Measurements from ENCODE around the gene ABL2. TPM values are rescaled to one million over a fixed set of nuclear protein-coding genes. Genes with fewer than 3 reads are reported as not detected.

ABL2 gene
- total RNA-seq (2022; extraction: Qiagen RNA extraction; ENCODE audit: low read depth), result 14.4 to 22.6 TPM (median 17.6 TPM) in 5 replicates

DNA sequence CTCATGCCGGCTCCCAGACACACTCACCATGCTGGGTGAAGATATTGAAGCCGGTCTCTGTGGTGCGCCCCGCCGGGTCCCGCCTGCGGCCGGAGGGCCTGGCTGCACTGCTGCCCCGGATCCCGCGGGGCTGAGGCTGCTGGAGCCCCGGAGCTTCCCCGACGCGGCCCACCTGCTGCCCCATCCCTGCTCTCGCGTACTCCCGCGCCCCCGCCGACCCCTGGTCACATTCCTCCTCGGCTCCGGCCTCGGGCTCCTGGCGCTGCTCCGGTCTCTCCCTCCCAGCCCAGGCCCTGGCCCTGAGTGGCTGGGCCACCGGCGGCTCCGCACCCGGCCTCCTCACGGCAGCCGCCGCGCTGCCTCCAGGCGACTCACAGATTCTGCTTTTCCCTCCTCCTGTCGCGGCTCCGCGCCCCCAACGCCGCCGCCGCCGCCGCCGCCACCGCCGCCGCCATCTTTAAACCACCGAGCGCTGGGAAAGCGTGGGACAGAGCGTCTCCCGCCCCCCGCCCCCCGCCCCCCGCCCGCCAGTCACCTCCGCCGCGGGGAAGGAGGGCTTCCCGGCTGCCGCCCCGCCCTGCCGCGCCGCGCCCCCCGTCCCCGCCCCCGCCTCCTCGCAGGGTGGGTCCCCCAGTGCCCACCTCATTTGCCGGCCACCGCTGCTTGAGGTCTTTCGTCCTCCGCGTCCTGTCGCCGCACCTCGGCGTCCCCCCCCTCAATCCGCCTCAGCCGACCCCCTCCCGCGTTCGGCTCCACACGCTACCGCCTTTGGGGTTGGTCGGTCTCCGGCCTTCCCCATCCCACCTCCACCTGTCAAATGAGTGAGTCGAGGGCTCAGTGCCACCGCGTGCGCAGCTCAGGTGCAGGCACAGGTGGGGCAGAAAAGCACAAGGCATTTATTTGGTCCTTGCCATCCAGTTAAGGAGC is at the start of gene ABL2:
Gene ABL2 (minus strand): TSS at position 464 of the 927 bp plus-strand sequence. CDS start 280 bp downstream, at position 184.

DNA sequence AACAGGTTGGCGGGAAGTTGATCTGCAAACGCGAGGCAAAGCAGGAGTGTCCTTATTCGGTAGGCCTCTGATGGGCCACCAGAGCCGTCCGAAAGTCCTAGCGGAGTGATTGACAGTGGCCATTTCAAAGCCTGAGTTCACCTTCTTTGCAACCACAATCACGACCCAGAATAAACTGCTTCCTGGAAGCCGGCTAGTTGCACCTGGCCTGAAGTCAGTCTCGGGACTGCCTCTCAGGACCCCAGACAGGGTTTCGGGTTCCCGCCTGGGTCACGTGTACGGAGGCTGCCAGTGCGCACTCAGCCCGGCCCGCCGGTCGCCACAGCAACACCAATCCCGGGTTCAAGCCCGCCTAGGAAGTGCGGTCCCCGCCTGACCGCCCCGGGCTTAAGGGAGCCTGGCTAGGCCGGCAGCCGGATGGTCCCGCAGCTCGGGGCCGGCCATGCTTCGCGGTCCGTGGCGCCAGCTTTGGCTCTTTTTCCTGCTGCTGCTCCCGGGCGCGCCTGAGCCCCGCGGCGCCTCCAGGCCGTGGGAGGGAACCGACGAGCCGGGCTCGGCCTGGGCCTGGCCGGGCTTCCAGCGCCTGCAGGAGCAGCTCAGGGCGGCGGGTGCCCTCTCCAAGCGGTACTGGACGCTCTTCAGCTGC is 147.7 kb downstream of the ABL2 start, which contains the start of gene TOR3A:
Gene TOR3A (plus strand): TSS at position 384 of the 646 bp plus-strand sequence. CDS start 59 bp downstream, at position 443.

Other genes starting within 250 kb of the ABL2 start
- gene FAM20B, start 203.8 kb downstream of the ABL2 start, total RNA-seq (2022; extraction: Qiagen RNA extraction; ENCODE audit: low read depth), result 14.0 to 22.4 TPM (median 19.3 TPM) in 5 replicates
- 34.8 to 44.6 TPM (median 42.7 TPM) in 5 replicates for gene TOR3A, start 147.6 kb downstream of the ABL2 start, total RNA-seq (2022; extraction: Qiagen RNA extraction; ENCODE audit: low read depth)
- 21.8 to 34.2 TPM (median 28.2 TPM) in 5 replicates for gene SOAT1, start 64.1 kb upstream of the ABL2 start, total RNA-seq (2022; extraction: Qiagen RNA extraction; ENCODE audit: low read depth)
- gene AXDND1, start 136.3 kb upstream of the ABL2 start, total RNA-seq (2022; extraction: Qiagen RNA extraction; ENCODE audit: low read depth), result 0.19 to 0.79 TPM (median 0.55 TPM) in 3 of 5 replicates, not detected in the others

All from A549 treated with ZK216348 at 1 μM for 4 hours (cell line).